HFFc6 (cell line): ENCODE data around the gene G2E3. TPM values are rescaled to one million over a fixed set of nuclear protein-coding genes. Genes with fewer than 3 reads are reported as not detected.
A peak's percentile ranks its signal among the peaks of the same experiment; 100 is the strongest.

Source experiments
- DNase-seq: peaks from one replicate; pipeline ENCODE4 v3.0.0-alpha.2; 2018
- H3K27ac Mint-ChIP-seq: 2 replicates; pipeline ENCODE4 v1.8.0; 2020; ENCODE audit warnings: mild to moderate bottlenecking, mixed read lengths
- H3K27me3 Mint-ChIP-seq: 2 replicates; pipeline ENCODE4 v1.8.0; 2021; ENCODE audit warnings: mild to moderate bottlenecking, moderate library complexity, mixed read lengths; ENCODE audit not compliant: insufficient read depth
- H3K36me3 Mint-ChIP-seq: 2 replicates; pipeline ENCODE4 v1.8.0; 2021; ENCODE audit warnings: low read depth, mixed read lengths
- H3K4me1 Mint-ChIP-seq: 2 replicates; pipeline ENCODE4 v1.8.0; 2020; ENCODE audit warnings: low read depth, mixed read lengths
- H3K4me3 Mint-ChIP-seq: 2 replicates; pipeline ENCODE4 v1.8.0; 2020; ENCODE audit warnings: mild to moderate bottlenecking, moderate library complexity, mixed read lengths
- H3K9me3 Mint-ChIP-seq: 2 replicates; pipeline ENCODE4 v1.8.0; 2020; ENCODE audit warnings: mild to moderate bottlenecking, mixed read lengths
- total RNA-seq, 6 experiments: library from RNA; stranded (reverse); fragmentation: NEBNext Ultra II Directional; extraction: Animal tissue kit (Norgen Biotek cat#: 25700); gene quantifications; 2 replicates in 1 of 6; 3 replicates in 5 of 6; pipeline ENCODE4 v1.2.3, GENCODE V29; 2021
- TF ChIP-seq, protein P1 (sequence below): fragments of 200-600 bp; sonication (generic); IDR thresholded peaks from 2 replicates; pipeline ENCODE4 v1.5.0; 2021; ENCODE audit warnings: antibody characterized with exemption, mild to moderate bottlenecking

The G2E3 gene
- total RNA-seq, 6 experiments from 2014 or later = 26.1 to 34.7 (median 27.3) TPM

DNA sequence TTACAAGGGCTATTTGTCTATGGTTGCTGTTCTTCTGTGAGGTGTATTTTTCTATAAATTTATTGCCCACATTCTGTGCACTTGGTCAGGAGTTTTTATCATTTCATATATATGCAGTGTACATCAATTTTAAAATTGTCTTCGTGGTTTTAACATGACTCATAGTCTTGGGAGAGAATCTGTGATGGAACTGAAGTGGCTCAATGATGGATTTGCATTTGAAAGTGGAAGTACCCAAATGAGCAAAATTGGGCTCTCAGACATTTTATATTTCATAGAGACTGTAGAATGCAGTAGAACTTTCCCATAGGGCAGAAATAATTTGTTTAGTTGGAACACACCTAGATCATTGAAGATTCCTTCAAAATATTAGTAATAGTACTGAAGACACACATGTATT, 61.2 kb downstream of the G2E3 start:
- DNase-seq = peak; percentile 52
- H3K9me3 Mint-ChIP-seq = no peaks in the 10 kb centered on the region
- peaks cover 7% of the 10 kb centered on the region for H3K27me3 Mint-ChIP-seq
- TF ChIP-seq, protein P1, sequence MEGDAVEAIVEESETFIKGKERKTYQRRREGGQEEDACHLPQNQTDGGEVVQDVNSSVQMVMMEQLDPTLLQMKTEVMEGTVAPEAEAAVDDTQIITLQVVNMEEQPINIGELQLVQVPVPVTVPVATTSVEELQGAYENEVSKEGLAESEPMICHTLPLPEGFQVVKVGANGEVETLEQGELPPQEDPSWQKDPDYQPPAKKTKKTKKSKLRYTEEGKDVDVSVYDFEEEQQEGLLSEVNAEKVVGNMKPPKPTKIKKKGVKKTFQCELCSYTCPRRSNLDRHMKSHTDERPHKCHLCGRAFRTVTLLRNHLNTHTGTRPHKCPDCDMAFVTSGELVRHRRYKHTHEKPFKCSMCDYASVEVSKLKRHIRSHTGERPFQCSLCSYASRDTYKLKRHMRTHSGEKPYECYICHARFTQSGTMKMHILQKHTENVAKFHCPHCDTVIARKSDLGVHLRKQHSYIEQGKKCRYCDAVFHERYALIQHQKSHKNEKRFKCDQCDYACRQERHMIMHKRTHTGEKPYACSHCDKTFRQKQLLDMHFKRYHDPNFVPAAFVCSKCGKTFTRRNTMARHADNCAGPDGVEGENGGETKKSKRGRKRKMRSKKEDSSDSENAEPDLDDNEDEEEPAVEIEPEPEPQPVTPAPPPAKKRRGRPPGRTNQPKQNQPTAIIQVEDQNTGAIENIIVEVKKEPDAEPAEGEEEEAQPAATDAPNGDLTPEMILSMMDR = no peak
- H3K4me3 Mint-ChIP-seq = peak overlapping the region; percentile 57
- peak overlapping the region; percentile 62 for H3K27ac Mint-ChIP-seq
- peaks cover 27% of the 10 kb centered on the region for H3K36me3 Mint-ChIP-seq
- peaks cover 41% of the 10 kb centered on the region for H3K4me1 Mint-ChIP-seq

DNA sequence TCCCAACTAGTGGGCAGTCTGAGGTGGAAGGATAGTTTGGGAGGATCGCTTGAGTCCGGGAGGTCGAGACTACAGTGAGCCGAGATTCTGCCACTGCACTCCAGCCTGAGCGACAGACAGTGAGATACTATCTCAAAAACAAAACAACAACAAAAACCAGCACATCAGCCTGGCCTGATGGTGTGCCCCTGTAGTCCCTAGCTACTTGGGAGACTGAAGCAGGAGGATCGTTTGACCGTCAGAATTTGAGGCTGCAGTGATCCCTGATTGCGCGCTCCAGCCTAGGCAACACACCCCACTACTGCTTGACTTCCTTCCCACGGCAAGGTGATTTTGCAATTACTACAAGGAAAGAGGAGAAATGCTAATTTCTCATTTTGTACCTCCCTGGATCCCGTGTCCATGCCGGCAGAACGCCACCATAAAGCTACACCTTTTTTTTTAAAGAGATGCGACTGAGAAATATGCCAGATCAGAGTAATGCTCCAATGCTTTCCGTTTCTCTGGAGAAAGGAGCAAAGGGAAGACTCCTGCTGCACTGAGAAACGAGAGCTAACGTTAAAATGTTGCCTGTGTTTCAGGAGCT, 62.5 kb downstream of the G2E3 start:
- no peaks in the 10 kb centered on the region for H3K9me3 Mint-ChIP-seq
- peak; percentile 4 for DNase-seq

DNA sequence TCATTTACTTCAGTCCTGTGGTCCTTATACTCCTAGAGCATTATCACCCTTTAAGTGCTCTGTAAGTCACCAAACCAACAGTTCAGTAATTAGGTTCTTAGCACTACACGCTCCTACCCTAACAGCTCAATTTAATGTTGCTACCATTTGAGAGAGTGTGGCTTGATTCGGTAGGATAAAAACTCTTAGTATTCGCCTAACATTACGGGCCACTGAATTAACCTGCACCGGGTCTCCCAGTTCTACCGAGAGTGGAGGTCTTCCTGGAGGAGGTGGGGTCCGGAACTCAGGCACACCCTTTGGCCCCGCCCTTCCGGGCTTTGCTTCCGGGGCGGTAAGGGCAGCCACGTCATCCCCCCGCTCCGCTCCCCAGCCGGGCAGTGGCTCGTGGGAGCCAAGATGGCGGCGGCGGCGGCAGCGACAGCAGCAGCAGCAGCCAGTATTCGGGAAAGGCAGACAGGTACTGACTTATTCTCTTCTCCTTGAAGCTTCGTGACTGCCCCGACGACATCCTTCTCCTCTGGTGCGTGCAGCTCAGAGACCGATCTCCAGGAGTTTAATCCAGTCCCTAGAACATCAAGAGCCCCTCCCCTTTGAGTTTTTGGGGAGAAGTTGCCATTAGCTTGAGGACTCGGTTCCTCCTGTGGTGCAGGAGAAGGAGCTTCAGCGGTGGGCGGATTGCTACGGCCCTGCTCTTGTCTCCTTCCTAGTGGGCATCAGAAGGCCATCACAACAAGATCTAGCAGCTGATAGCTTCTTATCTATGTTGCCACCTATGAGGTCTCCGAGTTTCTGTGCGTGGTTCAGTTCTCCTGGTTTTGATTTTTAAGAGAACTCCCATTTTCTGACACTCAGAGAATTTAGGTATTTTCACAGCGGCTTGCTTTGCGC, 63.2 kb downstream of the G2E3 start, which contains the start of gene SCFD1:
TSS of gene SCFD1 (plus strand) at position 380 of the 891 bp plus-strand sequence. CDS start at position 400, 20 bp downstream.
- Mint-ChIP-seq H3K36me3 (peaks cover 22% of the 10 kb centered on the region), H3K4me1 (peaks cover 49% of the 10 kb centered on the region), H3K4me3 (peak within 1 kb of the TSS; percentile 98), H3K27ac (peak within 1 kb of the TSS; percentile 97), H3K9me3 (no peaks in the 10 kb centered on the region), H3K27me3 (peaks cover 7% of the 10 kb centered on the region)
- TF ChIP-seq, protein P1 = no peak
- peak; percentile 79 for DNase-seq

More for the DNA sequence above, 62.5 kb downstream of the G2E3 start:
- TF ChIP-seq, protein P1 = no peak
- Mint-ChIP-seq H3K27ac (peak overlapping the region; percentile 97), H3K27me3 (peaks cover 7% of the 10 kb centered on the region), H3K4me3 (peak overlapping the region; percentile 98), H3K36me3 (peaks cover 22% of the 10 kb centered on the region), H3K4me1 (peaks cover 45% of the 10 kb centered on the region)

DNA sequence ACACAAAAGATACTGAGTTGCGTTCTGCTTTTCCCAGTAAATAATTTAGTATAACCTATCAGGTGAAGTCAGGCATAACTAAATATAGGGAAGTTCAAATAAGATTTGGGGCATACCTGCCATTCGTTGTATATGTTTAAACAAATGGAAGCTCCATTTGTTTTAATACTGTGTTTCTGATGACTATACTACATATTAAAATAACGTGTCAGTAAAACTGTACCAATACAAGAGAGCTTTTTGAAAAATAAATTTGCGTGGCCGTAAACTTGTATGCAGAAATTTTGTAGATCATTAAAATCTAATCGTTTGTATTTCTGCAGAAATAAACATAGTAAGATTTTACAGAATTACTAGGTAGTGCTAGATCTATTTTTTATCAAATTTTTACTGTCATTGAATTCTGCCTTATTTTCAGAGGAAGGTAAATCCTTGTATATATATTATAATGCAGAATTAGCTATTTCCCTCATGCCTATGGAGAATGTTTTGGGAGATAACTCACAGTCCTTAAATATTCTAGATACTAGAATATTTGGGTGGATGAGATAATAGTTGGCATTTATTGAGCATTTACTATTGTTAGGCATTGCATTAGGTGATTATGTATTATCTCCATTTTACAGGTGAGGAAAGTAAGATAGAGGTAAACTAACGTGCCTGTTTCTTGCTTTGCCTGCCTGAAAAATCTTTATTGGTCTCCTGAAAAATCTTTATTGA, 64.6 kb downstream of the G2E3 start:
- Mint-ChIP-seq H3K36me3 (peaks cover 33% of the 10 kb centered on the region), H3K4me3 (peak overlapping the region; percentile 98), H3K27me3 (peaks cover 7% of the 10 kb centered on the region), H3K27ac (peak overlapping the region; percentile 97), H3K9me3 (no peaks in the 10 kb centered on the region), H3K4me1 (peaks cover 61% of the 10 kb centered on the region)
- DNase-seq = no peak
- TF ChIP-seq, protein P1 = no peak

DNA sequence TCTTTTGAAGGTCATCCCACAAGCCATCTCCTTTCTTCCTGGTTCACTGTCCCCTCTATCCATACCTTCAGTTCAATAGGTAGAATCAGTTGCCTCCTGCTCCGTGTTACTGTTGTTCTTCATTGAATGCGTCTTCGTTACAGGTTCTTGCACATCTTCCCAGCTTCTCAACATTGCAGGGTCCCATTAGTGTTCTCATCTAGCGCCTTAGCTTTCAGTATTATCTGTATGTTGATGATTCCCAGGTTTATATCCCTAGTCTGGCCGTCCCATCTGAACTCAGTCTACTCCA, 65.1 kb downstream of the G2E3 start:
- Mint-ChIP-seq H3K36me3 (peaks cover 37% of the 10 kb centered on the region), H3K27ac (peak overlapping the region; percentile 35; the same call in 1 of the 2 replicates), H3K4me1 (peaks cover 66% of the 10 kb centered on the region), H3K27me3 (peaks cover 7% of the 10 kb centered on the region), H3K4me3 (peak overlapping the region; percentile 98), H3K9me3 (no peaks in the 10 kb centered on the region)
- no peak for DNase-seq
- TF ChIP-seq, protein P1 = no peak
